ENCODE results near the gene BCLAF3. TPM values are rescaled to one million over a fixed set of nuclear protein-coding genes. Genes with fewer than 3 reads are reported as not detected.

BCLAF3 gene
- total and polyA plus RNA-seq, 9 of the 15 experiments (the other 6 are each of a cell fraction or from before 2014, with no cell fraction given) = 0.73 to 4.6 (median 2.5) TPM

DNA sequence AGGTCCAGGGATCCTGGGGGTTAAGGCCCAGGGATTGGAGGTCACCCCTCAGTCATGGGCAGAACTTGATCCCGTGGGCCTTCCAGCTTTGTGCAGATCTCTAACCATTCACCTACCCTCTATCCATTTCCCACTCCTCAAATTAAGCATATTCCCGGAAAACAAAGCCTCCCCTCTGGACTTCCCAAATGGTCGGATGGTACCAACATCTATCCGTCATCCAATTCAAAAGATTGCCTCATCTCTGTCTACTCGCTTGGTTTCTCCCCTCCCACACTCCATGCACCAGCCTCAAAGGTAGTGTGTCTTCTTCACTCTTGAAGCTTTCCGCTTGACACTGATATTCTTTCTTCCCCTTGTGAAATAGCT, 473 bp upstream of the BCLAF3 start:
- no peaks in the 10 kb centered on the region for H3K27me3 ChIP-seq (ENCODE audit: control insufficient read depth in 2 of 2, insufficient read depth in 2 of 2, low read length in 2 of 2)
- H3K4me1 ChIP-seq (replicated peaks in 1 of 2; ENCODE audit: control insufficient read depth in 2 of 2, insufficient read depth in 2 of 2, low read length in 2 of 2) = peaks cover 4 to 9% of the 10 kb centered on the region in 2 experiments; a peak in 2 of 5 replicates
- H3K27ac ChIP-seq (ENCODE audit: extremely low read depth, low read depth, low read length) = no peak overlapping the region
- no peak for ATAC-seq
- in situ Hi-C loops (cut with MboI) = no loop called here
- no peaks in the 10 kb centered on the region for H3K36me3 ChIP-seq (ENCODE audit: control insufficient read depth, insufficient read depth, low read length)
- H2AFZ ChIP-seq (ENCODE audit: low read depth, low read length) = peak overlapping the region; percentile 95
- H3K9ac ChIP-seq (ENCODE audit: insufficient read depth in 1 of 2, low read depth in 2 of 2, low read length in 2 of 2) = no peak overlapping the region
- POLR2A ChIA-PET = no interaction called here
- intact Hi-C loops (cut with micrococcal nuclease) = loop anchor here (1.0 to 2.0 kb wide), 2 partner anchors 87 to 252 kb away; no protein-coding TSS in a partner anchor
- no peaks in the 10 kb centered on the region for H4K20me1 ChIP-seq (replicated peaks; ENCODE audit: control insufficient read depth, insufficient read depth, low read length)
- BruUV-seq (replicated peaks) = no TSS peak
- no peaks in the 10 kb centered on the region for H3K9me3 ChIP-seq (replicated peaks; ENCODE audit: control insufficient read depth, insufficient read depth, low read depth, low read length)
- no peaks in the 10 kb centered on the region for H3K9me1 ChIP-seq (ENCODE audit: control insufficient read depth, insufficient read depth, low read length)
- CTCF ChIA-PET (ENCODE audit: low intra/inter-chr PET ratio) = interaction anchor here (0.6 to 1.3 kb wide), 2 partner anchors 252 to 1056 kb away, joined by 3 to 10 read pairs; no protein-coding TSS in a partner anchor
- H3K79me2 ChIP-seq (ENCODE audit: control insufficient read depth, insufficient read depth, low read length) = no peaks in the 10 kb centered on the region
- DNase-seq (ENCODE audit: extremely low read depth in 1 of 4, low spot score in 3 of 4) = no peak
- 44% methylated on average over 3 of the region's 6 CpGs for WGBS (ENCODE audit: insufficient coverage, low coverage, missing lambda C conversion rate)
- peak overlapping the region; percentile 15; the same call in 1 of the 2 replicates for H3K4me3 ChIP-seq
- TF ChIP-seq, protein P1, sequence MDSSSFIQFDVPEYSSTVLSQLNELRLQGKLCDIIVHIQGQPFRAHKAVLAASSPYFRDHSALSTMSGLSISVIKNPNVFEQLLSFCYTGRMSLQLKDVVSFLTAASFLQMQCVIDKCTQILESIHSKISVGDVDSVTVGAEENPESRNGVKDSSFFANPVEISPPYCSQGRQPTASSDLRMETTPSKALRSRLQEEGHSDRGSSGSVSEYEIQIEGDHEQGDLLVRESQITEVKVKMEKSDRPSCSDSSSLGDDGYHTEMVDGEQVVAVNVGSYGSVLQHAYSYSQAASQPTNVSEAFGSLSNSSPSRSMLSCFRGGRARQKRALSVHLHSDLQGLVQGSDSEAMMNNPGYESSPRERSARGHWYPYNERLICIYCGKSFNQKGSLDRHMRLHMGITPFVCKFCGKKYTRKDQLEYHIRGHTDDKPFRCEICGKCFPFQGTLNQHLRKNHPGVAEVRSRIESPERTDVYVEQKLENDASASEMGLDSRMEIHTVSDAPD (CRISPR knock-in tag; IDR thresholded peaks at IDR 0.05) = no peak
- peak in 1 of 2 experiments; percentile 25; a peak in 3 of 4 replicates for TF ChIP-seq NRF1 (conservative IDR thresholded peaks at IDR 0.05 in 1 of 2, IDR thresholded peaks at IDR 0.05 in 1 of 2)
- TF ChIP-seq CBFB (CRISPR knock-in tag; IDR thresholded peaks at IDR 0.05) = no peak
- no peak for TF ChIP-seq SETDB1 (IDR thresholded peaks at IDR 0.05; ENCODE audit: low read length)
- TF ChIP-seq, protein P2, sequence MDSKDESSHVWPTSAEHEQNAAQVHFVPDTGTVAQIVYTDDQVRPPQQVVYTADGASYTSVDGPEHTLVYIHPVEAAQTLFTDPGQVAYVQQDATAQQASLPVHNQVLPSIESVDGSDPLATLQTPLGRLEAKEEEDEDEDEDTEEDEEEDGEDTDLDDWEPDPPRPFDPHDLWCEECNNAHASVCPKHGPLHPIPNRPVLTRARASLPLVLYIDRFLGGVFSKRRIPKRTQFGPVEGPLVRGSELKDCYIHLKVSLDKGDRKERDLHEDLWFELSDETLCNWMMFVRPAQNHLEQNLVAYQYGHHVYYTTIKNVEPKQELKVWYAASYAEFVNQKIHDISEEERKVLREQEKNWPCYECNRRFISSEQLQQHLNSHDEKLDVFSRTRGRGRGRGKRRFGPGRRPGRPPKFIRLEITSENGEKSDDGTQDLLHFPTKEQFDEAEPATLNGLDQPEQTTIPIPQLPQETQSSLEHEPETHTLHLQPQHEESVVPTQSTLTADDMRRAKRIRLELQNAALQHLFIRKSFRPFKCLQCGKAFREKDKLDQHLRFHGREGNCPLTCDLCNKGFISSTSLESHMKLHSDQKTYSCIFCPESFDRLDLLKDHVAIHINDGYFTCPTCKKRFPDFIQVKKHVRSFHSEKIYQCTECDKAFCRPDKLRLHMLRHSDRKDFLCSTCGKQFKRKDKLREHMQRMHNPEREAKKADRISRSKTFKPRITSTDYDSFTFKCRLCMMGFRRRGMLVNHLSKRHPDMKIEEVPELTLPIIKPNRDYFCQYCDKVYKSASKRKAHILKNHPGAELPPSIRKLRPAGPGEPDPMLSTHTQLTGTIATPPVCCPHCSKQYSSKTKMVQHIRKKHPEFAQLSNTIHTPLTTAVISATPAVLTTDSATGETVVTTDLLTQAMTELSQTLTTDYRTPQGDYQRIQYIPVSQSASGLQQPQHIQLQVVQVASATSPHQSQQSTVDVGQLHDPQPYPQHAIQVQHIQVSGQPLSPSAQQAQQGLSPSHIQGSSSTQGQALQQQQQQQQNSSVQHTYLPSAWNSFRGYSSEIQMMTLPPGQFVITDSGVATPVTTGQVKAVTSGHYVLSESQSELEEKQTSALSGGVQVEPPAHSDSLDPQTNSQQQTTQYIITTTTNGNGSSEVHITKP (IDR thresholded peaks at IDR 0.05; ENCODE audit: partially characterized antibody) = peak; percentile 24
- no peak for TF ChIP-seq OTX1 (CRISPR knock-in tag; IDR thresholded peaks at IDR 0.05)
- no peak for TF ChIP-seq CCAR2 (IDR thresholded peaks at IDR 0.05; ENCODE audit: low read depth, low read length)
- no peak for TF ChIP-seq FOXP1 (CRISPR knock-in tag; IDR thresholded peaks at IDR 0.05)
- TF ChIP-seq, protein P3, sequence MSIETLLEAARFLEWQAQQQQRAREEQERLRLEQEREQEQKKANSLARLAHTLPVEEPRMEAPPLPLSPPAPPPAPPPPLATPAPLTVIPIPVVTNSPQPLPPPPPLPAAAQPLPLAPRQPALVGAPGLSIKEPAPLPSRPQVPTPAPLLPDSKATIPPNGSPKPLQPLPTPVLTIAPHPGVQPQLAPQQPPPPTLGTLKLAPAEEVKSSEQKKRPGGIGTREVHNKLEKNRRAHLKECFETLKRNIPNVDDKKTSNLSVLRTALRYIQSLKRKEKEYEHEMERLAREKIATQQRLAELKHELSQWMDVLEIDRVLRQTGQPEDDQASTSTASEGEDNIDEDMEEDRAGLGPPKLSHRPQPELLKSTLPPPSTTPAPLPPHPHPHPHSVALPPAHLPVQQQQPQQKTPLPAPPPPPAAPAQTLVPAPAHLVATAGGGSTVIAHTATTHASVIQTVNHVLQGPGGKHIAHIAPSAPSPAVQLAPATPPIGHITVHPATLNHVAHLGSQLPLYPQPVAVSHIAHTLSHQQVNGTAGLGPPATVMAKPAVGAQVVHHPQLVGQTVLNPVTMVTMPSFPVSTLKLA (conservative IDR thresholded peaks at IDR 0.05) = no peak
- TF ChIP-seq SREBF1 (IDR thresholded peaks at IDR 0.05; ENCODE audit: borderline replicate concordance, low read depth, low read length) = no peak
- no peak for TF ChIP-seq CSDE1 (IDR thresholded peaks at IDR 0.05)
- no peak for TF ChIP-seq SNIP1 (IDR thresholded peaks at IDR 0.05; ENCODE audit: low read depth)
- TF ChIP-seq DACH1 (IDR thresholded peaks at IDR 0.05; ENCODE audit: partially characterized antibody) = no peak
- TF ChIP-seq MTA3 (IDR thresholded peaks at IDR 0.05; ENCODE audit: borderline replicate concordance) = 0 out of 2 replicates have a peak, but pooled peaks have one; percentile 3
- TF ChIP-seq NR2C2 (CRISPR knock-in tag; IDR thresholded peaks at IDR 0.05) = no peak
- TF ChIP-seq NR2C2 (tag; IDR thresholded peaks at IDR 0.05) = no peak
- no peak for TF ChIP-seq MCM2 (IDR thresholded peaks at IDR 0.05; ENCODE audit: low read depth)
- peak overlapping the region; percentile 50; the same call in 1 of the 2 replicates for H3K4me2 ChIP-seq (ENCODE audit: insufficient read depth, low read length)
- no peak for FAIRE-seq

Measured in K562 (cell line).